Fibroblast of lung (primary cell): ENCODE measurements around the gene UCHL3.

Source experiments
- CTCF ChIP-seq, 2 donors: IDR thresholded peaks in 1 of 2; conservative IDR thresholded peaks in 1 of 2; 1 replicate in 1 of 2; 2 replicates in 1 of 2; pipeline ENCODE4 v1.5.1; 2011 to 2012; ENCODE audit warnings: low read length in 2 of 2, control low read depth in 1 of 2, inconsistent platforms in 1 of 2, low read depth in 1 of 2, mild to moderate bottlenecking in 1 of 2
- EZH2 ChIP-seq: IDR thresholded peaks from 2 replicates; pipeline ENCODE4 v1.5.1; 2012; ENCODE audit warnings: low read length, control low read depth, mild to moderate bottlenecking; ENCODE audit errors: missing control alignments

- no peak for TF ChIP-seq CTCF (conservative IDR thresholded peaks at IDR 0.05 in 1 of 2, IDR thresholded peaks at IDR 0.05 in 1 of 2; ENCODE audit: low read depth in 1 of 2, low read length in 2 of 2)
- no peak for TF ChIP-seq EZH2
These were observed 94.1 kb downstream of the UCHL3 start for GRCh38 chr13:75643693-75644092.
